Body of pancreas (tissue), 4 donors: Measurements from ENCODE around the gene PRRC2B.

Experiments used
- CTCF ChIP-seq, 7 experiments: fragments of 450-650 bp in 4 of 7; fragments of 200-600 bp in 3 of 7; sonication (generic) in 3 of 7; IDR thresholded peaks; one replicate each; pipeline ENCODE4 v1.5.1; 2016 to 2019; ENCODE audit warnings: antibody characterized with exemption in 7 of 7
- POLR2A ChIP-seq, 3 donors: fragments of 450-650 bp; IDR thresholded peaks; one replicate each; pipeline ENCODE4 v1.6.1; 2016; ENCODE audit warnings: antibody characterized with exemption in 3 of 3, mild to moderate bottlenecking in 2 of 3

GRCh38 chr9:131480258-131480657, 86.4 kb downstream of the PRRC2B start:
- no peak for TF ChIP-seq CTCF (IDR thresholded peaks at IDR 0.05)
- TF ChIP-seq POLR2A (IDR thresholded peaks at IDR 0.05): no peak
